SK-N-SH (cell line): ENCODE data around the gene FCRLB. TPM values are rescaled to one million over a fixed set of nuclear protein-coding genes. Genes with fewer than 3 reads are reported as not detected.

Experiments
- CTCF ChIA-PET: fragments of 300-600, 350-600 bp; formaldehyde crosslinking; extraction: SDS; loops from one replicate; lab custom pipeline; 2021; lab: Yijun Ruan, JAX
- POLR2A ChIA-PET: fragments of 350-600 bp; sonication (Branson Sonifier 250); formaldehyde crosslinking; extraction: SDS; loops from one replicate; lab custom pipeline; 2020; ENCODE audit warnings: antibody characterized with exemption, inconsistent platforms; lab: Yijun Ruan, JAX
- DNase-seq: peaks from one replicate; pipeline ENCODE4 v3.0.0; 2012
- H2AFZ ChIP-seq: fragments of 200-600 bp; sonication (generic); 2 replicates; pipeline ENCODE4 v1.8.1; 2016; ENCODE audit warnings: antibody characterized with exemption, mild to moderate bottlenecking, low read depth
- H3F3A ChIP-seq: fragments of 200-600 bp; sonication (generic); replicated peaks from 2 replicates; pipeline ENCODE3; 2016; ENCODE audit warnings: antibody characterized with exemption, mild to moderate bottlenecking; ENCODE audit not compliant: insufficient read depth
- H3K27ac ChIP-seq, 2 experiments: fragments of 200-500 bp in 1 of 2; fragments of 200-600 bp in 1 of 2; sonication (Bioruptor generic) in 1 of 2; sonication (generic), shearing (Covaris generic) in 1 of 2; 2 replicates each; pipeline versions ENCODE4 v1.5.1 to v1.6.1; 2014 to 2016; ENCODE audit warnings: low read depth in 2 of 2, inconsistent platforms in 1 of 2, low read length in 1 of 2, mild to moderate bottlenecking in 1 of 2, mixed read lengths in 1 of 2
- H3K27me3 ChIP-seq: fragments of 200-600 bp; sonication (generic), shearing (Covaris generic); 2 replicates; pipeline ENCODE4 v1.6.1; 2016; ENCODE audit warnings: mixed run types; ENCODE audit not compliant: insufficient read depth
- H3K36me3 ChIP-seq, 2 experiments: fragments of 200-500 bp in 1 of 2; fragments of 200-600 bp in 1 of 2; sonication (Bioruptor generic) in 1 of 2; sonication (generic) in 1 of 2; replicated peaks in 1 of 2; 2 replicates each; pipeline versions ENCODE3 to v1.5.1; 2014 to 2016; ENCODE audit warnings: low read length in 1 of 2, mild to moderate bottlenecking in 1 of 2; ENCODE audit not compliant: insufficient read depth in 2 of 2, control insufficient read depth in 1 of 2
- H3K4me1 ChIP-seq, 2 experiments: fragments of 200-500 bp in 1 of 2; fragments of 200-600 bp in 1 of 2; sonication (Bioruptor generic) in 1 of 2; sonication (generic), shearing (Covaris generic) in 1 of 2; 2 replicates each; pipeline versions ENCODE4 v1.5.1 to v1.6.1; 2014 to 2016; ENCODE audit warnings: low read depth in 1 of 2, low read length in 1 of 2, mixed run types in 1 of 2; ENCODE audit not compliant: insufficient read depth in 2 of 2, control insufficient read depth in 1 of 2
- H3K4me2 ChIP-seq: fragments of 200-600 bp; sonication (generic), shearing (Covaris generic); 2 replicates; pipeline ENCODE4 v1.6.1; 2017; ENCODE audit warnings: mixed run types
- H3K4me3 ChIP-seq, 2 experiments: fragments of 200-500 bp in 1 of 2; fragments of 200-600 bp in 1 of 2; sonication (Bioruptor generic) in 1 of 2; sonication (generic), shearing (Covaris generic) in 1 of 2; 2 replicates each; pipeline versions ENCODE4 v1.5.1 to v1.8.1; 2014 to 2016; ENCODE audit warnings: low read depth in 2 of 2, inconsistent platforms in 1 of 2, low read length in 1 of 2, mild to moderate bottlenecking in 1 of 2, mixed read lengths in 1 of 2, moderate library complexity in 1 of 2
- H3K79me2 ChIP-seq: fragments of 200-600 bp; sonication (generic); 2 replicates; pipeline ENCODE4 v1.8.1; 2017; ENCODE audit warnings: mild to moderate bottlenecking; ENCODE audit not compliant: insufficient read depth
- H3K9ac ChIP-seq: fragments of 200-600 bp; sonication (generic); 2 replicates; pipeline ENCODE4 v1.6.1; 2017; ENCODE audit warnings: mixed run types
- H3K9me2 ChIP-seq: fragments of 200-600 bp; sonication (generic); 2 replicates; pipeline ENCODE4 v1.6.1; 2017; ENCODE audit warnings: mixed run types
- H3K9me3 ChIP-seq: fragments of 200-600 bp; sonication (generic); 2 replicates; pipeline ENCODE4 v1.6.1; 2017; ENCODE audit warnings: mixed run types, mild to moderate bottlenecking, moderate library complexity
- H4K20me1 ChIP-seq: fragments of 200-600 bp; sonication (generic); 2 replicates; pipeline ENCODE4 v1.6.1; 2017; ENCODE audit warnings: mild to moderate bottlenecking, mixed run types; ENCODE audit not compliant: insufficient read depth
- ELF1 ChIP-seq: IDR thresholded peaks from 2 replicates; pipeline ENCODE4 v1.4.0; 2012
- EP300 ChIP-seq, 2 experiments: IDR thresholded peaks; 2 replicates each; pipeline versions ENCODE4 v1.4.0 to v1.6.1; 2012; ENCODE audit warnings: borderline replicate concordance in 1 of 2, low read depth in 1 of 2, low read length in 1 of 2
- EZH2phosphoT487 ChIP-seq: fragments of 200-600 bp; sonication (generic); IDR thresholded peaks from 2 replicates; pipeline ENCODE4 v1.6.1; 2017; ENCODE audit warnings: low read depth, mixed run types, mild to moderate bottlenecking, antibody characterized with exemption, moderate library complexity, borderline replicate concordance
- FOSL2 ChIP-seq: IDR thresholded peaks from 2 replicates; pipeline ENCODE4 v1.4.0; 2012; ENCODE audit warnings: low read depth, mild to moderate bottlenecking, moderate library complexity, borderline replicate concordance
- FOXM1 ChIP-seq: IDR thresholded peaks from 2 replicates; pipeline ENCODE4 v1.4.0; 2012; ENCODE audit warnings: low read depth, mild to moderate bottlenecking
- JUND ChIP-seq: IDR thresholded peaks from 2 replicates; pipeline ENCODE4 v1.4.0; 2012
- MAX ChIP-seq: IDR thresholded peaks from 2 replicates; pipeline ENCODE4 v1.4.0; 2012; ENCODE audit warnings: low read depth
- MEF2A ChIP-seq: IDR thresholded peaks from 2 replicates; pipeline ENCODE4 v1.4.0; 2012; ENCODE audit warnings: low read depth, borderline replicate concordance
- NFIC ChIP-seq: IDR thresholded peaks from 2 replicates; pipeline ENCODE4 v1.4.0; 2012; ENCODE audit warnings: borderline replicate concordance
- RAD21 ChIP-seq: IDR thresholded peaks from 2 replicates; pipeline ENCODE4 v1.6.1; 2012; ENCODE audit warnings: mild to moderate bottlenecking, low read length
- RXRA ChIP-seq: IDR thresholded peaks from 2 replicates; pipeline ENCODE4 v1.4.0; 2012; ENCODE audit warnings: low read depth, mild to moderate bottlenecking, borderline replicate concordance
- SIN3A ChIP-seq: IDR thresholded peaks from 2 replicates; pipeline ENCODE4 v1.6.1; 2012; ENCODE audit warnings: low read depth, mild to moderate bottlenecking, low read length, moderate library complexity, borderline replicate concordance
- TAF1 ChIP-seq: IDR thresholded peaks from 2 replicates; pipeline ENCODE4 v1.6.1; 2012; ENCODE audit warnings: low read depth, mild to moderate bottlenecking, low read length, moderate library complexity, borderline replicate concordance
- TCF12 ChIP-seq: IDR thresholded peaks from 2 replicates; pipeline ENCODE4 v1.4.0; 2012
- TEAD4 ChIP-seq: IDR thresholded peaks from 2 replicates; pipeline ENCODE4 v1.4.0; 2012; ENCODE audit warnings: mild to moderate bottlenecking, borderline replicate concordance; ENCODE audit not compliant: insufficient read depth
- USF2 ChIP-seq: fragments of 150-350 bp; IDR thresholded peaks from 2 replicates; pipeline ENCODE4 v1.6.1; 2017; ENCODE audit warnings: antibody characterized with exemption, low read length, low read depth, borderline replicate concordance
- ZBTB33 ChIP-seq: IDR thresholded peaks from 2 replicates; pipeline ENCODE4 v1.4.0; 2012; ENCODE audit warnings: low read depth, borderline replicate concordance
- WGBS: methylation state at CpG from one replicate; pipeline ENCODE4 v1.1.6; 2017; ENCODE audit warnings: low lambda C conversion rate; 5-methylcytosine and 5-hydroxymethylcytosine counted together
- polyA plus RNA-seq, 3 experiments: library from polyadenylated mRNA; depleted of rRNA; stranded (reverse); fragments of >200 nt; gene quantifications; 2 replicates each; pipeline ENCODE4 v1.2.3, GENCODE V29; 2012
- TF ChIP-seq, protein P1 (sequence below): fragments of 200-600 bp; sonication (generic); IDR thresholded peaks from 2 replicates; pipeline ENCODE4 v1.6.1; 2017; ENCODE audit warnings: antibody characterized with exemption, mild to moderate bottlenecking, moderate library complexity
- TF ChIP-seq, protein P2 (sequence below): IDR thresholded peaks from 2 replicates; pipeline ENCODE4 v1.4.0; 2012; ENCODE audit warnings: low read depth, borderline replicate concordance

The FCRLB gene
- polyA plus RNA-seq, 1 of the 3 experiments (the other 2 are of a cell fraction), result 2.6 TPM

- TF ChIP-seq EZH2phosphoT487 (no peak), TAF1 (no peak), USF2 (no peak), FOXM1 (no peak), JUND (no peak), ZBTB33 (no peak), RXRA (no peak), EP300 (IDR thresholded peaks at IDR 0.05; ENCODE audit: borderline replicate concordance in 1 of 2, low read depth in 1 of 2, low read length in 1 of 2) (no peak), SIN3A (no peak), RAD21 (no peak), FOSL2 (no peak), ELF1 (no peak), MEF2A (no peak), TCF12 (no peak), NFIC (no peak), TEAD4 (no peak), MAX (no peak)
- TF ChIP-seq, protein P1, sequence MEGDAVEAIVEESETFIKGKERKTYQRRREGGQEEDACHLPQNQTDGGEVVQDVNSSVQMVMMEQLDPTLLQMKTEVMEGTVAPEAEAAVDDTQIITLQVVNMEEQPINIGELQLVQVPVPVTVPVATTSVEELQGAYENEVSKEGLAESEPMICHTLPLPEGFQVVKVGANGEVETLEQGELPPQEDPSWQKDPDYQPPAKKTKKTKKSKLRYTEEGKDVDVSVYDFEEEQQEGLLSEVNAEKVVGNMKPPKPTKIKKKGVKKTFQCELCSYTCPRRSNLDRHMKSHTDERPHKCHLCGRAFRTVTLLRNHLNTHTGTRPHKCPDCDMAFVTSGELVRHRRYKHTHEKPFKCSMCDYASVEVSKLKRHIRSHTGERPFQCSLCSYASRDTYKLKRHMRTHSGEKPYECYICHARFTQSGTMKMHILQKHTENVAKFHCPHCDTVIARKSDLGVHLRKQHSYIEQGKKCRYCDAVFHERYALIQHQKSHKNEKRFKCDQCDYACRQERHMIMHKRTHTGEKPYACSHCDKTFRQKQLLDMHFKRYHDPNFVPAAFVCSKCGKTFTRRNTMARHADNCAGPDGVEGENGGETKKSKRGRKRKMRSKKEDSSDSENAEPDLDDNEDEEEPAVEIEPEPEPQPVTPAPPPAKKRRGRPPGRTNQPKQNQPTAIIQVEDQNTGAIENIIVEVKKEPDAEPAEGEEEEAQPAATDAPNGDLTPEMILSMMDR, result no peak
- TF ChIP-seq, protein P2, sequence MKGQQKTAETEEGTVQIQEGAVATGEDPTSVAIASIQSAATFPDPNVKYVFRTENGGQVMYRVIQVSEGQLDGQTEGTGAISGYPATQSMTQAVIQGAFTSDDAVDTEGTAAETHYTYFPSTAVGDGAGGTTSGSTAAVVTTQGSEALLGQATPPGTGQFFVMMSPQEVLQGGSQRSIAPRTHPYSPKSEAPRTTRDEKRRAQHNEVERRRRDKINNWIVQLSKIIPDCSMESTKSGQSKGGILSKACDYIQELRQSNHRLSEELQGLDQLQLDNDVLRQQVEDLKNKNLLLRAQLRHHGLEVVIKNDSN, result no peak
- Histone ChIP-seq H3K36me3 (no peaks in the 10 kb centered on the region), H3K4me2 (no peak overlapping the region), H2AFZ (no peak overlapping the region), H3K9me2 (no peaks in the 10 kb centered on the region), H3K4me3 (no peak overlapping the region), H3F3A (peaks cover 18% of the 10 kb centered on the region), H3K9ac (no peak overlapping the region), H3K27ac (no peak overlapping the region), H3K79me2 (no peaks in the 10 kb centered on the region), H4K20me1 (no peaks in the 10 kb centered on the region), H3K4me1 (peaks cover 0 to 4% of the 10 kb centered on the region in 2 experiments; a peak in 1 of 4 replicates), H3K27me3 (no peaks in the 10 kb centered on the region), H3K9me3 (no peaks in the 10 kb centered on the region)
- ChIA-PET POLR2A (no interaction called here), CTCF (no interaction called here)
- DNase-seq, result no peak
- WGBS, result 29% methylated on average over 4 of the region's 4 CpGs
Measured at GRCh38 chr1:161710560-161710959, 10.8 kb upstream of the FCRLB start.
